Activated CD8-positive, alpha-beta T cell treated with anti-CD3 and anti-CD28 coated beads for 36 hours (primary cell): ENCODE measurements around the gene SETBP1. TPM values are rescaled to one million over a fixed set of nuclear protein-coding genes. Genes with fewer than 3 reads are reported as not detected.

ENCODE experiments used
- ATAC-seq: fragments of 200-7000 bp; cut with Tn5 transposase; one replicate; pipeline ENCODE4 v1.10.0; 2021; ENCODE audit warnings: mild to moderate bottlenecking, moderate library complexity
- CTCF ChIA-PET: fragments of 350-600 bp; sonication (Branson Sonifier 250); formaldehyde crosslinking; loops from one replicate; lab custom pipeline; 2021; ENCODE audit warnings: antibody characterized with exemption; lab: Charles Lee
- POLR2A ChIA-PET: fragments of 350-600 bp; sonication (Branson Sonifier 250); formaldehyde crosslinking; loops from one replicate; lab custom pipeline; 2021; ENCODE audit warnings: antibody characterized with exemption; lab: Charles Lee
- DNase-seq: peaks from one replicate; pipeline ENCODE4 v3.0.0-alpha.2; 2020
- H3K27ac Mint-ChIP-seq: one replicate; pipeline ENCODE4 v1.8.0; 2021; ENCODE audit warnings: mild to moderate bottlenecking, mixed read lengths
- H3K27me3 Mint-ChIP-seq: one replicate; pipeline ENCODE4 v1.8.0; 2021; ENCODE audit warnings: mixed read lengths
- H3K36me3 Mint-ChIP-seq: one replicate; pipeline ENCODE4 v1.8.0; 2021; ENCODE audit warnings: low read depth, mixed read lengths
- H3K4me1 Mint-ChIP-seq: one replicate; pipeline ENCODE4 v1.8.0; 2021; ENCODE audit warnings: low read depth, mixed read lengths
- H3K4me3 Mint-ChIP-seq: one replicate; pipeline ENCODE4 v1.8.0; 2021; ENCODE audit warnings: mild to moderate bottlenecking, moderate library complexity, mixed read lengths
- H3K9me3 Mint-ChIP-seq: one replicate; pipeline ENCODE4 v1.8.0; 2021; ENCODE audit warnings: mixed read lengths
- CTCF ChIP-seq: fragments of 200-600 bp; IDR thresholded peaks from one replicate; pipeline ENCODE4 v1.8.0; 2022; ENCODE audit warnings: antibody characterized with exemption, mild to moderate bottlenecking
- intact Hi-C: fragments of 100-400 bp; cut with micrococcal nuclease; formaldehyde crosslinking; loops from one replicate; pipeline ENCODE4 v1.10.0; 2022
- total RNA-seq, 2 experiments: library from RNA; stranded (reverse); gene quantifications; one replicate each; pipeline ENCODE4 v1.2.3, GENCODE V29; 2021

SETBP1 gene
- total RNA-seq, 2 experiments from 2014 or later = 10.2 to 10.4 TPM

- intact Hi-C loops = no loop called here
- TF ChIP-seq CTCF = no peak
- no peak for ATAC-seq
- no peak for DNase-seq
- CTCF ChIA-PET = no interaction called here
- Mint-ChIP-seq H3K4me3 (no peak overlapping the region), H3K4me1 (no peaks in the 10 kb centered on the region), H3K27ac (no peak overlapping the region), H3K36me3 (no peaks in the 10 kb centered on the region), H3K27me3 (no peaks in the 10 kb centered on the region), H3K9me3 (no peaks in the 10 kb centered on the region)
- POLR2A ChIA-PET = no interaction called here
These were observed 342.8 kb downstream of the SETBP1 start for GRCh38 chr18:45023519-45023918.

- Mint-ChIP-seq H3K4me1 (no peaks in the 10 kb centered on the region), H3K4me3 (no peak overlapping the region), H3K9me3 (no peaks in the 10 kb centered on the region), H3K27ac (no peak overlapping the region), H3K27me3 (no peaks in the 10 kb centered on the region), H3K36me3 (no peaks in the 10 kb centered on the region)
- intact Hi-C loops = no loop called here
- CTCF ChIA-PET = no interaction called here
- POLR2A ChIA-PET = no interaction called here
- ATAC-seq (no peak), DNase-seq (no peak)
- TF ChIP-seq CTCF = no peak
These were observed 343.8 kb downstream of the SETBP1 start for GRCh38 chr18:45024357-45025088.

GRCh38 chr18:45025089-45025450, 344.4 kb downstream of the SETBP1 start:
- no peak for TF ChIP-seq CTCF
- POLR2A ChIA-PET = no interaction called here
- no peaks in the 10 kb centered on the region for H3K27me3 Mint-ChIP-seq
- no peaks in the 10 kb centered on the region for H3K4me1 Mint-ChIP-seq
- H3K9me3 Mint-ChIP-seq = no peaks in the 10 kb centered on the region
- no peak overlapping the region for H3K4me3 Mint-ChIP-seq
- CTCF ChIA-PET = no interaction called here
- no peak overlapping the region for H3K27ac Mint-ChIP-seq
- no peaks in the 10 kb centered on the region for H3K36me3 Mint-ChIP-seq
- ATAC-seq (no peak), DNase-seq (no peak)
- intact Hi-C loops = no loop called here

GRCh38 chr18:45026162-45026561, 345.5 kb downstream of the SETBP1 start:
- CTCF ChIA-PET = interaction anchor here (1.0 kb wide), 1 partner anchor 347 kb away, joined by 5 read pairs; no protein-coding TSS in a partner anchor
- ATAC-seq (no peak), DNase-seq (no peak)
- H3K4me1 Mint-ChIP-seq = no peaks in the 10 kb centered on the region
- no peak for TF ChIP-seq CTCF
- H3K36me3 Mint-ChIP-seq = no peaks in the 10 kb centered on the region
- H3K4me3 Mint-ChIP-seq = no peak overlapping the region
- intact Hi-C loops = no loop called here
- no peaks in the 10 kb centered on the region for H3K9me3 Mint-ChIP-seq
- POLR2A ChIA-PET = no interaction called here
- no peaks in the 10 kb centered on the region for H3K27me3 Mint-ChIP-seq
- no peak overlapping the region for H3K27ac Mint-ChIP-seq

GRCh38 chr18:45034179-45034578, 353.5 kb downstream of the SETBP1 start:
- H3K9me3 Mint-ChIP-seq = no peaks in the 10 kb centered on the region
- H3K27me3 Mint-ChIP-seq = no peaks in the 10 kb centered on the region
- H3K4me3 Mint-ChIP-seq = no peak overlapping the region
- POLR2A ChIA-PET = no interaction called here
- H3K4me1 Mint-ChIP-seq = no peaks in the 10 kb centered on the region
- CTCF ChIA-PET = interaction anchor here (0.7 kb wide), 1 partner anchor 19 kb away, joined by 3 read pairs; no protein-coding TSS in a partner anchor
- no peak for DNase-seq
- ATAC-seq = no peak
- TF ChIP-seq CTCF = no peak
- no peaks in the 10 kb centered on the region for H3K36me3 Mint-ChIP-seq
- no peak overlapping the region for H3K27ac Mint-ChIP-seq
- intact Hi-C loops = no loop called here
